Uterus (tissue), 4 donors: Measurements from ENCODE around the gene FXR1. TPM values are rescaled to one million over a fixed set of nuclear protein-coding genes. Genes with fewer than 3 reads are reported as not detected.

Experiments used
- DNase-seq, 2 donors: peaks; one replicate each; pipeline ENCODE4 v3.0.0-alpha.2; 2019 to 2020
- H3K27ac ChIP-seq, 2 donors: fragments of 200-600 bp; sonication (generic); 1 replicate in 1 of 2; 2 replicates in 1 of 2; pipeline ENCODE4 v1.5.1; 2016 to 2018
- H3K27me3 ChIP-seq, 2 donors: fragments of 200-600 bp; sonication (generic); one replicate each; pipeline ENCODE4 v1.5.1; 2018 to 2019; ENCODE audit warnings: control low read depth in 1 of 2
- H3K36me3 ChIP-seq, 2 donors: fragments of 200-600 bp; sonication (generic); one replicate each; pipeline ENCODE4 v1.5.1; 2019; ENCODE audit warnings: control low read depth in 1 of 2
- H3K4me1 ChIP-seq, 2 donors: fragments of 200-600 bp; sonication (generic); one replicate each; pipeline ENCODE4 v1.5.1; 2018 to 2019; ENCODE audit warnings: control low read depth in 1 of 2
- H3K4me3 ChIP-seq, 2 donors: fragments of 200-600 bp; sonication (generic); 1 replicate in 1 of 2; 2 replicates in 1 of 2; pipeline ENCODE4 v1.5.1; 2018 to 2019; ENCODE audit warnings: mild to moderate bottlenecking in 1 of 2
- H3K9me3 ChIP-seq, 2 donors: fragments of 200-600 bp; sonication (generic); one replicate each; pipeline ENCODE4 v1.5.1; 2019; ENCODE audit warnings: control low read depth in 1 of 2
- CTCF ChIP-seq, 4 experiments: fragments of 200-600 bp in 2 of 4; fragments of 450-650 bp in 2 of 4; sonication (generic) in 2 of 4; IDR thresholded peaks; one replicate each; pipeline ENCODE4 v1.5.1; 2016 to 2019; ENCODE audit warnings: antibody characterized with exemption in 4 of 4, mild to moderate bottlenecking in 2 of 4, moderate library complexity in 1 of 4
- POLR2A ChIP-seq, 2 donors: fragments of 450-650 bp; IDR thresholded peaks; one replicate each; pipeline ENCODE4 v1.6.1; 2016; ENCODE audit warnings: antibody characterized with exemption in 2 of 2, mild to moderate bottlenecking in 1 of 2, moderate library complexity in 1 of 2
- intact Hi-C: fragments of 100-400 bp; cut with DNase I; formaldehyde crosslinking; loops from one replicate; pipeline ENCODE4 v1.15.1; 2023; ENCODE audit warnings: low total_unique reads
- total RNA-seq, 4 donors: library from RNA; depleted of rRNA in 3 of 4; stranded (reverse); fragments of >200 nt in 3 of 4; gene quantifications; one replicate each; pipeline versions ENCODE4 v1.1.0 to v1.2.4, GENCODE V29; 2014 to 2023
- donor health status: DM: yes; HTN: yes; CAD: no.

FXR1 gene
- total RNA-seq, 4 donors from 2014 or later: 84.5 to 236 (median 108) TPM

DNA sequence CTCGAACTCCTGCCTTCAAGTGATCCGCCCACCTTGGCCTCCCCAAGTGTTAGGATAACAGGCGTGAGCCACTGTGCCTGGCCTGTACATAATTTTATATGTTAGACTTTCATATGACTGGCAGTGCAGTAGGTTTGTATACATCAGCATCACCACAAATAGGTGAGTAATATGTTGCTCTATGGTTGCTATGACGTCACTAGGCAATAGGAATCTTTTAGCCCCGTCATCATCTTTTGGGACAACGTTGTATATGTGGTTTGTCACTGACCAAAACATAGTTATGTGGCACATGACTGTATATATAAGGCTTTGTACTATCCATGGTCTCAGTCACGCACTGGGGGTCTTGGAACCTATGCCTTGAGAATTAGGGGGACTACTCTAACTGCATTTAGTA is 94.1 kb downstream of the FXR1 start:
- Histone ChIP-seq H3K27ac (no peak overlapping the region), H3K27me3 (no peaks in the 10 kb centered on the region), H3K4me3 (no peak overlapping the region), H3K9me3 (no peaks in the 10 kb centered on the region), H3K36me3 (no peaks in the 10 kb centered on the region), H3K4me1 (no peaks in the 10 kb centered on the region)
- intact Hi-C loops: no loop called here
- no peak for DNase-seq
- TF ChIP-seq CTCF (IDR thresholded peaks at IDR 0.05) (no peak), POLR2A (IDR thresholded peaks at IDR 0.05) (no peak)

DNA sequence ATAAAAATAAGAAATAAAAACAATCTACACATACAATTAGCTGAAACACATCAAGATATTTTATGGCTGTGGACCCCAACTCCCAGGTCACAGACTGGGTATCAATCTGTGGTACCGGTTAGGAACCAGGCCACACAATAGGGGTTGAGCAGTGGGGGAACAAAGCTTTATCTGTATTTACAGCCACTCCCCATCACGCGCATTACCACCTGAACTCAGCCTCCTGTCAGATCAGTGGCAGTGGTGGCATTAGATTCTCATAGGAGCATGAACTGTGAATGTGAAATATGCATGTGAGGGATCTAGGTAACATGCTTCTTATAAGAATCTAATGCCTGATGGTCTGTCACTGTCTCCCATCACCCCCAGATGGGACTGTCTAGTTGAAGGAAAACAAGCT is 94.8 kb downstream of the FXR1 start:
- DNase-seq: no peak
- no peaks in the 10 kb centered on the region for H3K9me3 ChIP-seq
- intact Hi-C loops: no loop called here

GRCh38 chr3:181008796-181009195 is 96.3 kb downstream of the FXR1 start:
- no peak overlapping the region for H3K27ac ChIP-seq
- no peaks in the 10 kb centered on the region for H3K4me1 ChIP-seq
- no peaks in the 10 kb centered on the region for H3K9me3 ChIP-seq
- H3K36me3 ChIP-seq: no peaks in the 10 kb centered on the region
- H3K27me3 ChIP-seq: no peaks in the 10 kb centered on the region
- intact Hi-C loops: no loop called here
- no peak for TF ChIP-seq CTCF (IDR thresholded peaks at IDR 0.05)
- TF ChIP-seq POLR2A (IDR thresholded peaks at IDR 0.05): no peak
- DNase-seq: no peak
- no peak overlapping the region for H3K4me3 ChIP-seq

More for the DNA sequence above, 94.8 kb downstream of the FXR1 start:
- no peak overlapping the region for H3K4me3 ChIP-seq
- H3K27ac ChIP-seq: no peak overlapping the region
- H3K27me3 ChIP-seq: no peaks in the 10 kb centered on the region
- H3K4me1 ChIP-seq: no peaks in the 10 kb centered on the region
- no peaks in the 10 kb centered on the region for H3K36me3 ChIP-seq
- no peak for TF ChIP-seq POLR2A (IDR thresholded peaks at IDR 0.05)
- TF ChIP-seq CTCF (IDR thresholded peaks at IDR 0.05): no peak

- Histone ChIP-seq H3K27ac (no peak overlapping the region), H3K4me3 (no peak overlapping the region), H3K36me3 (no peaks in the 10 kb centered on the region), H3K4me1 (no peaks in the 10 kb centered on the region), H3K27me3 (no peaks in the 10 kb centered on the region), H3K9me3 (no peaks in the 10 kb centered on the region)
- TF ChIP-seq POLR2A (IDR thresholded peaks at IDR 0.05): no peak
- no peak for TF ChIP-seq CTCF (IDR thresholded peaks at IDR 0.05)
- DNase-seq: no peak
- intact Hi-C loops: no loop called here
Measured at GRCh38 chr3:181009225-181009624, 96.8 kb downstream of the FXR1 start.

GRCh38 chr3:181017690-181018089 is 105.2 kb downstream of the FXR1 start:
- no peak for DNase-seq
- Histone ChIP-seq H3K27ac (no peak overlapping the region), H3K27me3 (no peaks in the 10 kb centered on the region), H3K4me3 (no peak overlapping the region), H3K36me3 (no peaks in the 10 kb centered on the region), H3K4me1 (no peaks in the 10 kb centered on the region), H3K9me3 (no peaks in the 10 kb centered on the region)
- TF ChIP-seq CTCF (IDR thresholded peaks at IDR 0.05) (no peak), POLR2A (IDR thresholded peaks at IDR 0.05) (no peak)
- intact Hi-C loops: no loop called here
